Occipital lobe (tissue), 2 donors: ENCODE measurements around the gene EXOC6B. TPM values are rescaled to one million over a fixed set of nuclear protein-coding genes. Genes with fewer than 3 reads are reported as not detected.

ENCODE experiments used
- small RNA-seq: library from RNA; depleted of rRNA; stranded (forward); fragments of <200 nt; gene quantifications from one replicate; pipeline ENCODE3, GENCODE V24; 2014
- total RNA-seq: library from RNA; depleted of rRNA; stranded (reverse); fragments of >200 nt; gene quantifications from one replicate; pipeline ENCODE4 v1.2.3, GENCODE V29; 2014

EXOC6B gene
- total RNA-seq, 1 donor from 2014 or later, result 190 TPM

Small RNAs within 50 kb of the gene (small RNA-seq; reads per million reads assigned to genes)
- gene RF00592, result not detected
- not detected for gene RNU2-39P

Other genes with a start within 250 kb of the EXOC6B start
- 1.2 TPM for gene SPR, start 61.4 kb upstream of the EXOC6B start, total RNA-seq
- 21.1 TPM for gene EMX1, start 91.5 kb upstream of the EXOC6B start, total RNA-seq
- gene SFXN5, start 245.7 kb upstream of the EXOC6B start, total RNA-seq, result 27.5 TPM